GM21526 (cell line): Measurements from ENCODE around the gene FDXR.

ENCODE experiments used
- ATAC-seq: cut with Tn5 transposase; IDR thresholded peaks from one replicate; pipeline ENCODE4 v1.9.1; 2021; ENCODE audit warnings: moderate library complexity; ENCODE audit not compliant: unreplicated experiment, low FRiP score

FDXR gene

GRCh38 chr17:74840989-74841666 is 31.7 kb downstream of the FDXR start:
- ATAC-seq: no peak

- ATAC-seq: no peak
These were observed 32.6 kb downstream of the FDXR start for GRCh38 chr17:74839990-74840852.

- ATAC-seq: no peak
These were observed 34.5 kb downstream of the FDXR start for GRCh38 chr17:74838274-74838673.

- ATAC-seq: no peak
These were observed 35.9 kb downstream of the FDXR start for GRCh38 chr17:74836691-74837467.

GRCh38 chr17:74836191-74836590 is 36.6 kb downstream of the FDXR start:
- no peak for ATAC-seq

GRCh38 chr17:74833501-74834377 is 39.1 kb downstream of the FDXR start:
- no peak for ATAC-seq

- ATAC-seq: no peak
These were observed 40.4 kb downstream of the FDXR start for GRCh38 chr17:74832421-74832820.

GRCh38 chr17:74831444-74832146 is 41.2 kb downstream of the FDXR start:
- no peak for ATAC-seq

GRCh38 chr17:74830861-74831260 is 41.9 kb downstream of the FDXR start:
- ATAC-seq: no peak

- no peak for ATAC-seq
These were observed 45.0 kb downstream of the FDXR start for GRCh38 chr17:74827800-74828199.

- ATAC-seq: no peak
These were observed 46.7 kb downstream of the FDXR start for GRCh38 chr17:74825952-74826719.

GRCh38 chr17:74824961-74825627 is 47.7 kb downstream of the FDXR start:
- ATAC-seq: no peak

GRCh38 chr17:74822939-74823367 is 49.8 kb downstream of the FDXR start:
- ATAC-seq: no peak

GRCh38 chr17:74822335-74822938 is 50.4 kb downstream of the FDXR start:
- no peak for ATAC-seq

GRCh38 chr17:74821655-74822334 is 51.0 kb downstream of the FDXR start:
- ATAC-seq: no peak

- ATAC-seq: no peak
These were observed 52.9 kb downstream of the FDXR start for GRCh38 chr17:74819801-74820436.
